AG09309 (cell line): ENCODE results near the gene PCSK5.

Experiments
- DNase-seq: peaks from one replicate; pipeline ENCODE4 v3.0.0-alpha.2; 2010; ENCODE audit warnings: low read depth
- H3K4me3 ChIP-seq: 2 replicates; pipeline ENCODE4 v1.5.1; 2011; ENCODE audit warnings: mild to moderate bottlenecking, low read depth, low read length, moderate library complexity; ENCODE audit not compliant: control insufficient read depth
- CTCF ChIP-seq: IDR thresholded peaks from 2 replicates; pipeline ENCODE4 v1.5.1; 2011; ENCODE audit warnings: mild to moderate bottlenecking, low read depth, low read length, inconsistent platforms; ENCODE audit not compliant: insufficient read depth, control insufficient read depth; ENCODE audit errors: missing control alignments

PCSK5 gene

DNA sequence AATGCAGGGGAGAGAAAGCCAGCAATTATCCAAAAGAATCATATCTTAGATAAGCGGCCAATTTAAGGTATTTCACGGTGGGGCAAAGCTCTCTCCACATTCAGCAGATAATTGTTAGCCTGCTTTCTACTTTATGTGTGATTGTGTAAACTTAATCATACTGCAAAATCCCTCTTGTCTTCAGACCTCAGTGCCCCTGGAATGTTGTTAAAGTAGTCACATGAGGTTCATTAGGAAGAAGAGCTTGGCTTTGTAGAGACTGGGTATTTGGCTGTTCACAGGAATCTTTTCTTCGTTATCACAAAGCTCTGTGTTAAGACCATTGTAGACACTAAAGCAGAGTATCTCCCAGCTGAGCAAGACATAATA is 376.8 kb downstream of the PCSK5 start:
- DNase-seq: no peak
- no peak overlapping the region for H3K4me3 ChIP-seq
- TF ChIP-seq CTCF: no peak

DNA sequence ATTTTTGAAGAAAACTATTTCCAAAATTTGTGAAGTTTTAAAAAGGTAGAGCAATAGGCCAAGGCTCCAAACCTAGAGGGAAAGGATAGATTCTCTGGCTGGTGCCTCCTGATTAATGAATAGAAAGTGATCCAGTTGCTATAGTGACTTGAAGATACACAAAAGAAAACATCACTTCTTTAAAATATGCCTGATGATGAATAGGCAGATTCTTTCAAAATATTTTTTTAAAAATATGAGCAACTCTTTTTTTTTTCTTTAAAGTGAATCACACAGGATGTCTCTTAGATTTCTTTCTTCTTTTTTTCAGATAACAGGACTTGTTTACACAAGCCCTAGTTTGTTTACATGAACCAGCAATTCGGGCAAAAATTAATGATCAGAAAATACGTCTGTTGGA is 379.3 kb downstream of the PCSK5 start:
- H3K4me3 ChIP-seq: no peak overlapping the region
- TF ChIP-seq CTCF: no peak
- DNase-seq: no peak

GRCh38 chr9:76271755-76272154 is 381.3 kb downstream of the PCSK5 start:
- TF ChIP-seq CTCF: no peak
- H3K4me3 ChIP-seq: no peak overlapping the region
- DNase-seq: no peak

DNA sequence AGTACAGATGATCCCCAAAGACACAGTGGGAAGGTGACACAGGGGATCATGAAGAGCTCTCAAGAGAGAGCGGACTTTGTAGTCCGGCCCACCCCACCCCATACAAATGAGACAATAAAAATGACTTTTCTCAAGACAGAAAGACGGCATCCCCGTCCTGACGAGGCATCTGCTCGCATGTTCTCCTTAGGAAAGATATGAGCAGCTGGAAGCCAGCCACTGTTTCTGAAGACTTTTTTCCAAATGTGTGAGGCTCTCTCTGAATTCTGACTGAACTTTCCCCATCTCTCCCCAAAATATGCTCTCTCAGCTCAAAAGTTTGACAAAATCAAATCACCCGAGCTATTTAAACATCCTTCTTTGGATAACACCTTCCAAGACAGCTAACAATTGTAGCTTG is 398.6 kb downstream of the PCSK5 start:
- H3K4me3 ChIP-seq: no peak overlapping the region
- no peak for TF ChIP-seq CTCF
- no peak for DNase-seq

GRCh38 chr9:76289703-76290102 is 399.2 kb downstream of the PCSK5 start:
- TF ChIP-seq CTCF: no peak
- no peak overlapping the region for H3K4me3 ChIP-seq
- DNase-seq: no peak

GRCh38 chr9:76290555-76290954 is 400.1 kb downstream of the PCSK5 start:
- DNase-seq: no peak
- H3K4me3 ChIP-seq: no peak overlapping the region
- no peak for TF ChIP-seq CTCF

DNA sequence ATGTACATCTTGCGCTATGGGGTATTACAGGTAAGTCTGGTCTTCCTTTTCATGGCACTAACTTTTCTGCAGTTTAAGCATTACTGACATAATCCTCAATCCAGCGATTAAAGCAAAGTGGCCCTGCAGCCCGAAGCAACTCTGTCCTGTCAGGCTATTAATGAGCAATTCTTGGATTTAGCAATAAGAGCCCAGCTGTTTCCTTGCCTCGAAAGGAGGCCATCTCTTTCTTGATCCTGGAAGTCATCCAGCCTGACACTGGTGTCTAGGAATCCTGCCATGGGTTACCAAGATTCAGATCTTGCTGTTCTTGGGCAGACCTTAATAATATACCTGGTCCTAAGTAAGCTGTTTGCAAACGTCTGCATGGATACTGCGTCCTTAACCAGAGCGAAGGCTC is 401.8 kb downstream of the PCSK5 start:
- no peak overlapping the region for H3K4me3 ChIP-seq
- no peak for DNase-seq
- TF ChIP-seq CTCF: no peak
